KOPT-K1 (cell line): ENCODE data around the gene GAST.

Source experiments
- H3K27ac ChIP-seq: fragments of 200-600 bp; sonication (generic); 2 replicates; pipeline ENCODE4 v1.5.1; 2016; ENCODE audit warnings: antibody characterized with exemption, mild to moderate bottlenecking, low read depth, low read length; ENCODE audit not compliant: poor library complexity, severe bottlenecking
- H3K36me3 ChIP-seq: fragments of 200-600 bp; sonication (generic); 2 replicates; pipeline ENCODE4 v1.5.1; 2017; ENCODE audit warnings: antibody characterized with exemption, mild to moderate bottlenecking, low read length, moderate library complexity; ENCODE audit not compliant: insufficient read depth
- H3K9me3 ChIP-seq: fragments of 200-600 bp; sonication (generic); 2 replicates; pipeline ENCODE4 v1.5.1; 2017; ENCODE audit warnings: antibody characterized with exemption, low read length, mild to moderate bottlenecking; ENCODE audit not compliant: insufficient read depth, poor library complexity, severe bottlenecking

GAST gene

DNA sequence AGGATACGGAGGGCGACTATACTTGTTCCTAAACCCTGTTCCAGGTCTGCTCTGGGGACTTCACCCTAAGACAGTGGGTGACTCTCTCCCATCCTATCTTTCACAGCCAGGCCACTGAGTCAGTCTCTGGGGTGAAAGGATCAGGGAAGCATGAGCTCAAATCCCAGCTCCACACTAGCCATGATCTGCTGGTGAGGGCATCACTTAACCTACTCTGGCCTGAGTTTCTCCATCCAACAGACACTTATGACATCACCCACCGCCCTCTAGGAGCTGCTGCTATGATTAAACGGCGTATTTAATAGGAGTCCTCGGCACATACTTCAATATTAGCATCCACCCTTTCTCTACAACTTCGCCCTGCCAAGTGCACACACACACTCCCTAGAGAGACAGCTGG is 10.1 kb downstream of the GAST start:
- Histone ChIP-seq H3K36me3 (no peaks in the 10 kb centered on the region), H3K9me3 (no peaks in the 10 kb centered on the region), H3K27ac (no peak overlapping the region)

DNA sequence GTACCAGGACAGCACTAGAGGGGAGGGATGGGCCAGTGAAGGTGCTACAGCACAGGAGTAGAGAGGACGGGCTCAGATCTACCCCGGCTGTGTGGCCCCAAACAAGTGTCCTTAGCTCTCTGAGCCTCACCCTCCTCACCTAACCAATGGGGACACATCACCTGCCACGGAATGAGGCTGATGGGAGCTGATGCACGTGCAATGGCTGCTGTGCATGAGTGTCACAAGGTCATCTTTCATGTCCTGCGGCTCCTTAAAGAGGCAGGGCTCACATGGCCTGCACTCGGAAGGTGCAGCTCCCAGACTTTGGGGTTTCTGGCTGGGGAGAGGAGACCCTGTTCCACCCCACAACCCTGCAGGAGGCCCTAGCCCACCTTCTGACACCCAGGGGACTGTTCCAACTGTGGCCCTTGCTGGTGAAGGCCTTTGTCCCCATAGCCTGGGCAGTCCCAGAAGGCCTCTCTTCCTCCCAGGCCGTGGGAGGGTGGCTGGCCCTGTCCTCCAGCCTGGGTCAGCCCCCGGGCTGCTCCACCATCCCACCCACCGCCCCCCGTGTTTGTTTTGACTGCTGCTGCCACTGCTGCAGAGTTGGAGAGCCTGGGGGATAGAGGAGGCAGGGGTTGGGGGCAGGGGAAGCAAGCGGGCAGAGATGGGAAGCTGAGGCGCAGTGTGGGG is 11.8 kb downstream of the GAST start:
- no peak overlapping the region for H3K27ac ChIP-seq
- no peaks in the 10 kb centered on the region for H3K9me3 ChIP-seq
- H3K36me3 ChIP-seq: no peaks in the 10 kb centered on the region

DNA sequence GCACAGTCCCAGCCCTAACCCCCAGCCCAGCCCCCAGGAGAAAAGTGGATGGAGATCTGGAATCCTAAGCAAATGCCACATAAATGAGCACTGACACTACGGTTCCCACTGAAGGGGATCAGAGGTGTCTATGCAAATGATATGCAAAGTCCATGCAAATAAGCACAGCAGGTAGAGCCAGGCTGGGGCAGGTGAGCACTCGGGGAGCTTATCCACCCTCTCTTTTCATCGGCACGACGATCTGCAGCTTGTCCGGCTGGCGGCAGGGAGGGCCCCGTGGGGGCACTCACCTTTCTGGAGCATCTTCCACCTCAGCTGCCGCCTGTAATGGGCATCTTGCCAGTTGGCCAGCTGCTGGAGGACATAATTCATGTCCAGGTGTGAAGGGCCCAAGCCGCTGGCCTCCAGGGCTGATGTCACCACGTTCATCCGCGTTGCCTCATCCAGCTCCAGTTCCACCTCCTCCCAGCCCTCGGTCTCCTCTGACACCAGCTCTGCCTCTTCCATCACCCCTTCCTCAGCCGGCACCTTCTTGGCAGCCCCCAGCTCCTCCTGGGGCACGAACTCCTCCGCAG is 12.4 kb downstream of the GAST start:
- Histone ChIP-seq H3K27ac (no peak overlapping the region), H3K36me3 (no peaks in the 10 kb centered on the region), H3K9me3 (no peaks in the 10 kb centered on the region)

DNA sequence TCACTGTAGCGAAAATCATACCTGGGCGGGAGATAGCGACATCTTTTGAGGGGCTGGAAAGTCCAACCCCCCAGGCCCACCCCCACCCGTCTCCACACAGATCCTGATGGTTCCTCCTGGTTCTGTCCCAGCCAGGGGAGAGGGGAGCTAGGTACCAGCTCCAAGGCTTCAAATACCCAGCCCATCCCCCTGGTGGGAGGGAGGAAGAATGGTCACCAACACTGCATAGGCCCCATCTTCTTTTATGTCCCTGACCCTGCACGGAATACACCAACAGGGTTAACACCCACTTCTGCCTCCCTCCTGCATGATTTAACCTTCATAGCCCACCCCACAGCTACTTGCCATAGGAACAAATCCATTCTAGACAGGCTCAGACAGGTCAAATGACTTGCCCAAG is 13.0 kb downstream of the GAST start:
- Histone ChIP-seq H3K36me3 (no peaks in the 10 kb centered on the region), H3K9me3 (no peaks in the 10 kb centered on the region), H3K27ac (no peak overlapping the region)

DNA sequence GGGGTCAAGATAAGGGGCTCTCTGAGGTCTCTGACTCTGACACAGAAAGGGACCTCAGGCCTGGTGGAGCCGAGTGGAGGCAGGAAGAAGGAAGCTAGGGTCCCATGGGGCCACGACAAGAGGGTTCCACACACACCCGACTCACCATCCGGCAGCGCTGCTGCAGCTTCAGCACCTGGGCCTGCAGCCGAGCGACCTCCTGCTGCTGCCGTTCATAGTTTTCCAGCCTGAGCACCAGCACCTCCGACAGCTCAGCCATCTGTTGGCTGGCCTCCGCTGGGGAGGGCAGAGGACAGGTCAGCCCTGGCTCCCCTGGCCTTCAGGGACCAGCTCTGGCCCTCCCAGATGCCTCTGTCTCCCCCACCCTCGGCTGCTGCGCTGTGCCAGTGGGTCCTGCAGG is 15.9 kb downstream of the GAST start:
- H3K36me3 ChIP-seq: no peaks in the 10 kb centered on the region
- H3K27ac ChIP-seq: no peak overlapping the region
- no peaks in the 10 kb centered on the region for H3K9me3 ChIP-seq

DNA sequence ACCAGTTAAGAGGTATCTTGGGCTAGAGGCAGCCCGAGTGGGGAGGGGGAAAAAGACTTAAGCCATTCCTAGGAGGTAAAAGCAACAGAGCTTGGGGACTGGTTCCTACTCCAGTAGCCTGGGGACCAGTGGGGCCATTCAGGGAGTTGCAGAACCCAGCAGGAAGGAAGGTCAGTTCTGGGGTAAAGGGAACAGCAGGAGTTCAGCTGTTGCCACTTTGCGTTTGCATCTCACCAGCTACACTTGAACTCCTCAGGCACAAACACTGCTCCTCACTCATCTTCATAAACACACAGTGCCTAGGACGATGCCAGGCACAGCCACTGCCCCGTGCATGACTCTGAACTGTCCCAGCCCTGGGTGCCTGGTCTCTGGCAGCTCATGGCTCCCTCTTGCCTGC is 18.3 kb downstream of the GAST start:
- Histone ChIP-seq H3K36me3 (no peaks in the 10 kb centered on the region), H3K27ac (no peak overlapping the region), H3K9me3 (no peaks in the 10 kb centered on the region)

DNA sequence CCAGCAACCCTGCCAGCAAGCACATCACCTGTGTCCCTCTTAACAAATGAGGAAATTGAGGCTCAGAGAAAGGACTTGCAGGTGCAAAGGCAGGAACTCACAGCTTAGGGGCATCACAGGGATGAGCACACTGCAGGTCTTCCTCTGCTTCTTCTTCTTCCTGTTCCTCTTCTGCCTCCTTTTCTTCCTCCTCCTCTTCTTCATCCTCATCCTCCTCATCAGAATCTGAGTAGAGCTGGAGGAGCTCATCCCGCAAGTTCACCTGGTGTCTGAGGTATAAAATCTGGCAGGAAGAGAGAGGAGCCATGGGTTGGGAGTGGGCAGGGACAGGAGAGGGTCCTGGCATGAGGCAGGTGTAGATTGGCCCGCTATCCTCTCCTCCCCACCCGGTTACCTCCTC is 19.7 kb downstream of the GAST start:
- H3K27ac ChIP-seq: no peak overlapping the region
- no peaks in the 10 kb centered on the region for H3K9me3 ChIP-seq
- no peaks in the 10 kb centered on the region for H3K36me3 ChIP-seq

DNA sequence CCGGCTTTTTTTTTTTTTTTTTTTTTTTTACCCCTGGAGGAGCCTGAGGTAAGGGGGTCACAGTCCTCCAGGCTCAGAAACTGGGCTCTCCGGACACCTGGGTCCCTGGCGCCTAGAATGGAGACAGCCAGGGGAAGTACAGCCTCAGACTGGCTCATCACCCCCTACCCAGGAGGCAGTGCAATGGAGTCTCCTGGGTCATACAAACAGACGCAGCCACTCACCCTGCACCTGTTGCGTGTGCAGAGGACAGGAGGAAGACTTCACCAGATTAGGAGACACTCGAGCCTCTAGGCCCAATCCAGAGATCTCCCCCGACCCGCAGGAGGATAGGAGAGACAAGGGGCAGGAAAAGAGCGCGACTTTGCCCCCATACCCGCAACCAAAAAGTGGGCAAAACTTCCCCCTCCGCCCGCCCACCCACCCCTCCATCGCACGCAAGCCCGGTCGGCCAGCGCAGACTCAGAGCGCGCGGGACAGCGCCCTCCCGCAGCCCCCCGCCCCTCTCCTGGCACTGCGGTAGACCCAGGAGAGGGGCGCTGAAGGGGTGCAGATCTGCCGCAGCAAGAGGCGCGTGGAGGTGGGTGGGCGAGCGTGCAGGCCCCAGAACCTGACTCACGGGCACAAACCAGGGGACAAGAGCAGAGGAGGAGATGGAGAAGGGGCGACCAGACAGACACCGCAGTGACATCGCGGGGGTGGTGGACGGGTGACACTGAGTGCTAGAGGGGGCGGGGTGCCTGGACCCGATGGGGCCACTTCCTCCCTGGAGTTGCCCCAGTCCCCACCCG is 21.4 kb downstream of the GAST start:
- H3K36me3 ChIP-seq: no peaks in the 10 kb centered on the region
- no peaks in the 10 kb centered on the region for H3K9me3 ChIP-seq
- H3K27ac ChIP-seq: no peak overlapping the region

DNA sequence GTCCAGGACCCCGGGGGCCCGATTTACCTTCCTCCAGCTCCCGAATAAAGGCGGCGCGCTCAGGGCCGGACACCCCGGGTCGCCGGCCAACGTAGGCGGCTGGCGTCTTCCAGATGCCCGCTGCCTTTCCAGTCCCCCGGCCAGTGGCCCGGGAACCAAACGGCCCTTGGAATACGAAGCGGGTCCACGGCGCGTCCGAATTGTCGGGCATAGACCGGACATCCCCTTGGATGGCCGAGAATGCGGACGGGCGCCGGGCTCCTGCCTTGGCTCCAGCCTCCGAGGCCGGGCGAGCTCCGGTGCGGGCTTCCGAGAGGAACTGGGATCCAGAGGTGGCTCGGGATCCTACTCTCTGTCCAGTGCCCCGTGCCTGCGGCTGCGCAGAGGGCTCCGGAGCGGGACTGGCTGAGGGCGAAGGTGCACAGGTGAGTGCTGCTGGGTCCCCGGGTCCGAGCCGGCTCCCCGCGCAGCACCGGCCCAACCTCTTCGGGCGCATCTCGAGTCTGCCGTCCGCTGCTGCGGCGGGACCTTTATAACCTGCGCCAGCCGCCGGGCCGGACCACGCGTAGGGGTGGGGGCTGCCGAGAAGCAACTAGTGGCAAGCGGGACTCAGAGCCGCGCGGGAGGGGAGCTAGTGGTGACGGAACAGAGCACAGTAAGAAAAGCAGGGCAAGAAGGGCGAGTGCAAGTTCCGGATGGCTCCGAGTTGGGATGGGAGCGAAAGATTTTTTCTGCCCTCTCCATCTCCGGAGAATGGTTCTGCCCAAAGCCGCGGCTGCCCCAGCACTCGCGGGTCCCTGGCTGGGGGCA is 22.2 kb downstream of the GAST start, which contains the start of gene HAP1:
Gene HAP1 (minus strand): TSS at position 505 of the 810 bp plus-strand sequence. CDS start 9 bp downstream, at position 496.
- Histone ChIP-seq H3K36me3 (no peaks in the 10 kb centered on the region), H3K9me3 (no peaks in the 10 kb centered on the region), H3K27ac (no peak within 1 kb of the TSS)

DNA sequence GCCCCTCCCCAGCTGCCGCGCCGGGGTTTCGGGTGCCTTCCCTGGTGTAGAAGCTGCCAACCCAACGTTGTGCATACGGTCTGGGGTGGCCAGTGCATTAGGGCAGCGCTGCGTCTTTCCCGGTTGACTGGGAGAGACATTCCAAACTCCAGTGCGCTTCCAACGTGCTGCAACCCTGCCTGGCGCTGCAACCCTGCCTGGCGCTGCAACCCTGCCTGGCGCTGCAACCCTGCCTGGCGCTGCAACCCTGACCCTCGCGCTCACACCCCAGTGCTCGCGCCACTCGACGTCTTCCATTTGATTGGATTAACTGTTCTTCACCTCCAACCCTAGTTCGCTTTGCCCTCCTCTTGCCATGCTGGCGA is 22.8 kb downstream of the GAST start:
- Histone ChIP-seq H3K27ac (no peak overlapping the region), H3K36me3 (no peaks in the 10 kb centered on the region), H3K9me3 (no peaks in the 10 kb centered on the region)

DNA sequence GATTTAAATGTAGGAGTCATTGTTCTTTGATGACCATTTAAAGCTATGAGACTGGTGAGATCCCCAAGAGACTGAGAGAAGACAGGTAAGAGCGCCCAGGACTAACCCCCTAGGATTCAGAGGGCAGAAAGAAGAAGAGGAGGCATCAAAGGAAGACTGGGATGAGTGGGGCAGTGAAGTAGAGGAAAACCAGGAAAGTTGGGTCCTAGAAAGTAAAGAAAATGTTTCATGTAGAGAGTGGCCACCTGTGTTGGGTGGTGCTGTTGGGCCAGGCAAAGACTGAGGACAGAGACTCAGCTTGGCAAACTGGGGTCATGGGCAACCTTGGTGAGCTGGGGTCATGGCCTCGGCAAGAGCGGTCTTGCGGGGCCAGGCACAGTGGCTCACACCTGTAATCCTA is 23.6 kb downstream of the GAST start:
- H3K36me3 ChIP-seq: no peaks in the 10 kb centered on the region
- no peaks in the 10 kb centered on the region for H3K9me3 ChIP-seq
- no peak overlapping the region for H3K27ac ChIP-seq

DNA sequence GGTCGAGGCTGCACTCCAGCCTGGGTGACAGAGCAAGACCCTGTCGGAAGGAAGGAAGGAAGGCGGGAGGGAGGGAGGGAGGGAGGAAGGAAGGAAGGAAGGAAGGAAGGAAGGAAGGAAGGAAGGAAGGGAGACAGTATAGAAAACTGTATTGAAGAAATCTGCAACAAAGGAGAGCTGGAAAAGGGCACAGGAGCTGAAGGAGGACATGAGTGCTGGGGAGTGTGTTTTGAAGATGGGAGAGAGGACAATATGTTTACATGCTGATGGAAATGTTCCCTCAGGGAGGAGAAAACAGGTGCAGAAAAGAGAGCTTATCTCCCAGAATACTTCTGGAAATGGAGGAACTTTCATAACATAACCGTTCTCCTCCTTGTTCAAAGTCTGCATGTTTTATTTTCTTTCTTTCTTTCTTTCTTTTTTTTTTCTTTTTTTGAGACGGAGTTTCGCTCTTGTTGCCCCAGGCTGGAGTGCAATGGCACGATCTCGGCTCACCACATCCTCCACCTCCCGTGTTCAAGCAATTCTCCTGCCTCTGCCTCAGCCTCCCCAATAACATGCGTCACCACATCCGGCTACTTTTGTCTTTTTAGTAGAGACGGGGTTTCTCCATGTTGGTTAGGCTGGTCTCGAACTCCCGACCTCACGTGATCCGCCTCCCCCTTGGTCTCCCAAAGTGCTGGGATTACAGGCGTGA is 25.0 kb downstream of the GAST start:
- H3K27ac ChIP-seq: no peak overlapping the region
- no peaks in the 10 kb centered on the region for H3K36me3 ChIP-seq
- H3K9me3 ChIP-seq: no peaks in the 10 kb centered on the region

DNA sequence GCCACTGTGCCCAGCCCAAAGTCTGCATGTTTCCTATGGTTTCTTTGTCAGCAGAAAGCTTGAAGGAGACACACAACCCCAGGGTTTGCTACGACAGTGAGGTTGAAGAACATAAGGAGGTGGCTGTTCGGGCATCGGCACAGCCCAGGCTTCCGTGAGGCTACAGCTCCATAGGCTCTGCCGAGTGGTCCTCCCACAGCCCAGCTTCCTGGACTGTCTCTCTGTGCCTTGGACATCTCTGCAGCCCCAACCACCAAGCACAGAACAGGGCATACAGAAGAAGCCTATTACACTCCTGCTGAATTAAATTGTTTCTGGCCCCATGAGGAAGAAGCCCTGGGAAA is 25.5 kb downstream of the GAST start:
- Histone ChIP-seq H3K36me3 (no peaks in the 10 kb centered on the region), H3K9me3 (no peaks in the 10 kb centered on the region), H3K27ac (no peak overlapping the region)

DNA sequence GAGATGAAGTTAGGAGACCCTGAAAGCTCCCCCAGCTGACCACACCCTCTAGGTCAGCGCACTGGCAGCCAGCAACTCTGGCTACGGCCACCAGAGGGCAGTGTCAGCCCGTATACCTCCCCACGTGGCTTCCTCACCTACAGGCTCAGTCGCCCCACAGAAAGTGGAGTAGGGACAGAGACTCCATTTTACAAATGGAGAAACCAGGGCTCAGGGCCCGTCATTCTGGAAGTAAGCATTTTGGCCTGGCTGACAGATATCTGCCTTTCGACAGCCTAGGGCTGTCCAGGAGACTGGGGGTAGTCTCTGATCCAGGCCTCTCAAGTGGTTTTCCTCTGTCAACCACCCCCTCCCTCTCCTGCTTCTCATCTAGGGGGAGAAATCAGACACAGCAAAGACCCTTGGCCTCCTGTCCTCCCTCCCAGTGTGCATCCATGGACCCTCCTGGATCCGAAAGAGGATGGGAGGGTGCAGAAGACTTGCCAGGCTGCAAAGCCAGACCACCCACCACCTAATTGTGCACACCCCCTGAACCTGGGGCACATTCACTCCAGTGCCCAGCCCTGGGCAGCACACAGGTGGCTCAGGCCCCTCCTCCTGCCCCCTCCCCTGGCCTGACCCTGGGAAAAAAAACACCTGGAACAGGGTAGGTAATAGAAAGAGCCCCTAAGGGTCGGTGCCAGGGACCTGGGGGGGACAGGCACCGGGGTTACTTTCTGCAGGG is 26.1 kb downstream of the GAST start:
- H3K27ac ChIP-seq: peak overlapping the region; percentile 21
- no peaks in the 10 kb centered on the region for H3K36me3 ChIP-seq

More for the DNA sequence above, 26.1 kb downstream of the GAST start:
- H3K9me3 ChIP-seq: no peaks in the 10 kb centered on the region
